Mucosa of descending colon (tissue), 3 donors: ENCODE data around the gene DDX46. TPM values are rescaled to one million over a fixed set of nuclear protein-coding genes. Genes with fewer than 3 reads are reported as not detected.
"Not testable (repeated sequence)": the region's sequence is repeated elsewhere in the genome, so short reads cannot be mapped to it uniquely, and the experiment has no call there.

Source experiments
- ATAC-seq: fragments of 200-7000 bp; cut with Tn5 transposase; one replicate; pipeline ENCODE4 v1.9.1; 2020; ENCODE audit warnings: mild to moderate bottlenecking, moderate library complexity
- DNase-seq, 3 donors: peaks; one replicate each; pipeline ENCODE4 v3.0.0-alpha.2; 2020
- H3K36me3 ChIP-seq: fragments of 200-600 bp; one replicate; pipeline ENCODE4 v1.8.0; 2021; ENCODE audit warnings: low read depth, mild to moderate bottlenecking
- H3K4me1 ChIP-seq: fragments of 200-600 bp; one replicate; pipeline ENCODE4 v1.8.0; 2021; ENCODE audit warnings: low read depth, mild to moderate bottlenecking
- H3K4me3 ChIP-seq: fragments of 200-600 bp; one replicate; pipeline ENCODE4 v1.8.0; 2021; ENCODE audit warnings: mild to moderate bottlenecking
- H3K9me3 ChIP-seq: fragments of 200-600 bp; one replicate; pipeline ENCODE4 v1.8.0; 2021; ENCODE audit warnings: mild to moderate bottlenecking
- CTCF ChIP-seq: fragments of 200-600 bp; IDR thresholded peaks from one replicate; pipeline ENCODE4 v1.8.0; 2022; ENCODE audit warnings: antibody characterized with exemption, mild to moderate bottlenecking
- intact Hi-C, 2 donors: fragments of 100-400 bp; cut with DNase I in 1 of 2; cut with micrococcal nuclease in 1 of 2; formaldehyde crosslinking; loops; one replicate each; pipeline versions ENCODE4 v1.11.0 to v1.11.1; 2022; cut with DNase I, micrococcal nuclease
- total RNA-seq, 3 donors: library from RNA; stranded (reverse); fragmentation: NEBNext Ultra II Directional in 2 of 3; extraction: Animal tissue kit (Norgen Biotek cat#: 25700) in 2 of 3; gene quantifications; one replicate each; pipeline versions ENCODE4 v1.2.1 to v1.2.4, GENCODE V29; 2021 to 2023
- donor health status: DM: no; HTN: no; CAD: no; lungs with moderate emphysema.
- donor health status: DM: no; HTN: no; CAD: no.
- donor health status: DM: no; HTN: yes; CAD: no.

The DDX46 gene
- total RNA-seq, 3 donors from 2014 or later, result 40.2 to 53.2 (median 45.9) TPM

GRCh38 chr5:134742134-134742533 is 16.4 kb upstream of the DDX46 start:
- intact Hi-C loops, result no loop called here
- H3K4me1 ChIP-seq, result peaks cover 9% of the 10 kb centered on the region
- TF ChIP-seq CTCF, result no peak
- ATAC-seq (no peak), DNase-seq (no peak)
- H3K36me3 ChIP-seq, result no peaks in the 10 kb centered on the region
- no peaks in the 10 kb centered on the region for H3K9me3 ChIP-seq
- no peak overlapping the region for H3K4me3 ChIP-seq

GRCh38 chr5:134749415-134749814 is 9.2 kb upstream of the DDX46 start:
- TF ChIP-seq CTCF, result no peak
- ATAC-seq, result no peak
- H3K36me3 ChIP-seq, result no peaks in the 10 kb centered on the region
- no peaks in the 10 kb centered on the region for H3K9me3 ChIP-seq
- H3K4me3 ChIP-seq, result no peak overlapping the region
- H3K4me1 ChIP-seq, result no peaks in the 10 kb centered on the region
- intact Hi-C loops, result no loop called here
- no peak for DNase-seq

- peaks cover 11% of the 10 kb centered on the region for H3K4me1 ChIP-seq
- intact Hi-C loops, result no loop called here
- no peaks in the 10 kb centered on the region for H3K9me3 ChIP-seq
- H3K4me3 ChIP-seq, result no peak overlapping the region
- DNase-seq (no peak), ATAC-seq (peak; percentile 47)
- H3K36me3 ChIP-seq, result no peaks in the 10 kb centered on the region
- TF ChIP-seq CTCF, result no peak
These were observed 439 bp upstream of the DDX46 start for GRCh38 chr5:134758176-134758503.

GRCh38 chr5:134767528-134768291 is 9.1 kb downstream of the DDX46 start:
- H3K4me3 ChIP-seq, intact Hi-C loops, ATAC-seq, DNase-seq, H3K9me3 ChIP-seq, H3K4me1 ChIP-seq, H3K36me3 ChIP-seq: not testable (repeated sequence)

DNA sequence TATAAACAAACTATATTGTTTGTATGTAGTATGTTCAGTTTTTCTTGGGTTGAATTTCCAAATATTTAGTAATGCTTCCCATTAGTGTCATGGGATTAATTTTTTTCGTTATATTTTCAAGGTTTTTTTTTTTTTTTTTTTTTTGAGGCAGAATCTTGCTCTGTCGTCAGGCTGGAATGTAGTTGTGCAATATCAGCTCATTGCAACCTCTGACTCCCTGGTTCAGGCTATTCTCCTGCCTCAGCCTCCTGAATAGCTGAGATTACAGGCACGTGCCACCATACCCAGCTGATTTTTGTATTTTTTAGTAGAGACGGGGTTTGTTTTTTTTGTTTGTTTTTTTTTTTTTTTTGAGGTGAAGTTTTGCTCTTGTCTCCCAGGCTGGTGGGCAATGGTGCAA is 10.6 kb downstream of the DDX46 start:
- DNase-seq, result no peak
- no peak for ATAC-seq
- Histone ChIP-seq H3K4me3 (no peak overlapping the region), H3K4me1 (no peaks in the 10 kb centered on the region), H3K9me3 (no peaks in the 10 kb centered on the region), H3K36me3 (peaks cover 7% of the 10 kb centered on the region)
- no peak for TF ChIP-seq CTCF
- intact Hi-C loops, result no loop called here

DNA sequence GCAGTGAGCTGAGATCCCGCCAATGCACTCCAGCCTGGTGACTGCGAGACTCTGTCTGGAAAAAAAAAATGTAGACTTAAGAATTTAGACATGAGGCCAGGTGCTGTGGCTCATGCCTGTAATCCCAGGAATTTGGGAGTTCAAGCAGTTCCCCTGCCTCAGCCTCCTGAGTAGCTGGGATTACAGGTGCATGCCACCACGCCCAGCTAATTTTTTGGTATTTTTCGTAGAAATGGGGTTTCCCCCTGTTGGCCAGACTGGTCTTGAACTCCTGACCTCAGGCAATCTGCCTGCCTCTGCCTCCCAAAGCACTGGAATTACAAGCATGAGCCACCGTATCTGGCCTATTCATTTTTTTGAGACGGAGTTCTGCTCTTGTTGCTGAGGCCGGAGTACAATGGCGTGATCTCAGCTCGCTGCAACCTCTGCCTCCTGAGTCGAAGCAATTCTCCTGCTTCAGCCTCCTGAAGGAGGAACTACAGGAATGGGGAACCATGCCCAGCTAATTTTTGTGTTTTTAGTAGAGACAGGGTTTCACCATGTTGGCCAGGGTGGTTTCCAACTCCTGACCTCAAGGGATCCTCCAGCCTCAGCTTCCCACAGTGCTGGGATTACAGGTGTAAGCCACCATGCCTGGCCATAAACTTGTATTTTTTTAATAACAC is 14.0 kb downstream of the DDX46 start:
- no peaks in the 10 kb centered on the region for H3K9me3 ChIP-seq
- ATAC-seq (no peak), DNase-seq (no peak)
- intact Hi-C loops, result no loop called here
- no peak for TF ChIP-seq CTCF
- H3K4me1 ChIP-seq, result no peaks in the 10 kb centered on the region
- no peak overlapping the region for H3K4me3 ChIP-seq
- peaks cover 7% of the 10 kb centered on the region for H3K36me3 ChIP-seq
